T-helper 1 cell treated with Interleukin-12 subunit alpha and Interleukin-12 subunit beta and Interleukin-4 antibody, amounts not matched to agents 30 μg/mL and 1 μg/mL, for 36 hours (primary cell): ENCODE measurements around the gene SYNPR.
"Not testable (repeated sequence)": the region's sequence is repeated elsewhere in the genome, so short reads cannot be mapped to it uniquely, and the experiment has no call there.

Experiments used
- H3K27ac Mint-ChIP-seq: one replicate; pipeline ENCODE4 v1.8.0; 2021; ENCODE audit warnings: mild to moderate bottlenecking, mixed read lengths
- H3K27me3 Mint-ChIP-seq: one replicate; pipeline ENCODE4 v1.8.0; 2021; ENCODE audit warnings: low read depth, mixed read lengths
- H3K36me3 Mint-ChIP-seq: one replicate; pipeline ENCODE4 v1.8.0; 2021; ENCODE audit warnings: low read depth, mixed read lengths
- H3K4me1 Mint-ChIP-seq: one replicate; pipeline ENCODE4 v1.8.0; 2021; ENCODE audit warnings: low read depth, mixed read lengths
- H3K4me3 Mint-ChIP-seq: one replicate; pipeline ENCODE4 v1.8.0; 2021; ENCODE audit warnings: mild to moderate bottlenecking, moderate library complexity, mixed read lengths
- H3K9me3 Mint-ChIP-seq: one replicate; pipeline ENCODE4 v1.8.0; 2021; ENCODE audit warnings: mixed read lengths

SYNPR gene

GRCh38 chr3:63644928-63645781, 367.0 kb downstream of the SYNPR start:
- H3K9me3 Mint-ChIP-seq, H3K4me1 Mint-ChIP-seq: not testable (repeated sequence)

DNA sequence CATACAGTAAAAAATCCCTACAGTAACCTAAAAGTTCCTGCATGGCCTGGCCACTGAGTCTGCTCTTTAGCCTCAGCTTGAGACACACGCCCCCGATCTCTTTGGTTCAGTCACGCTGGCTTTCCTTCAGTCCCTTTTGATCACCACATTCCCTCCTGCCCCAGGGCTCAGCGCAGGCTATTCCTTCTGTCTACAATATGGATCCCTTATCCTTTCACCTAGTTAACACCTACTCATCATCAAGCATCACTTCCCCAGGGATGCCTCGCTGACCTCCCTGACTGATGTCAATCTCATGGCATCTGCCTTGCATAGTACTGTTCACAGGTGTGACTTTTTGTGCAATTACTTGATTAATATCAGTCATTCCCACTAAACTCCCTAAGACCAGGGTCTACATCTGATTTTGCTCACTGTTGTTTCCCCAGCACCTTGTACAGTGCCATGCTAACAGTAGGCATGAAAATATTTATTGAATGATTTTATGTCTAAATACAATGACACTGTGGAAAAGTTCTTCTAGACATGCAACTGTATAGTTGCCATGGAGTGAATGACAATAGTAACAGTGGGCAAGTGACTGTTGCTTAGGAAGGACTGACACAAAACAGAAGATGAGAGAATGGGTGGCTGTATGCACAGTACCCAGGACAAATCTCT, 374.1 kb downstream of the SYNPR start, which contains the start of gene SNTN:
SNTN (plus strand) TSS at position 610 of the 660 bp plus-strand sequence; CDS start at position 623, 13 bp downstream.
- Mint-ChIP-seq H3K27ac (no peak within 1 kb of the TSS), H3K36me3 (no peaks in the 10 kb centered on the region), H3K9me3 (peaks cover 5% of the 10 kb centered on the region), H3K4me1 (no peaks in the 10 kb centered on the region), H3K27me3 (no peaks in the 10 kb centered on the region), H3K4me3 (no peak within 1 kb of the TSS)

More at GRCh38 chr3:63644928-63645781, 367.0 kb downstream of the SYNPR start:
- not testable (repeated sequence) for H3K27me3 Mint-ChIP-seq, H3K36me3 Mint-ChIP-seq, H3K27ac Mint-ChIP-seq, H3K4me3 Mint-ChIP-seq

DNA sequence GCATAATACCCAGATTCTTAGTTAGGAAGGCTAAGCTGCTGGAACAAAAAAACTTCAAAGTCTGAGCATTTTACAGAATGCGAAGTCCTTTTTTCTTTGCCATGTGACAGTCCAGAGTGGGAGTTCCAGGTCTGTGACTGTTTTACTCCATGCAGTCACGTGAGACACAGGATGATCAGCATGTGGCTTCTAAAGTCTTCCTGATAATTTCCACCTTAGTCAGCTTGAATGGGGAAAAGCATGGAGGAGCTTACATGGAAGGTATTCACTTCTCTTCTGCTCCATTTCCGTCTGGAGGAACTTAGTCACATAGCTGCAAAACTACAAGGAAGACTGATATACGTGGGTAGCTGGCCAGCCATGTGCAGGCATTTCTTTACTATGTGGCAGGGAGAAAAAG, 376.1 kb downstream of the SYNPR start:
- Mint-ChIP-seq H3K4me1 (no peaks in the 10 kb centered on the region), H3K27ac (no peak overlapping the region), H3K27me3 (no peaks in the 10 kb centered on the region), H3K36me3 (no peaks in the 10 kb centered on the region), H3K9me3 (no peaks in the 10 kb centered on the region), H3K4me3 (no peak overlapping the region)

- no peaks in the 10 kb centered on the region for H3K9me3 Mint-ChIP-seq
- no peak overlapping the region for H3K4me3 Mint-ChIP-seq
- no peaks in the 10 kb centered on the region for H3K27me3 Mint-ChIP-seq
- no peaks in the 10 kb centered on the region for H3K36me3 Mint-ChIP-seq
- no peak overlapping the region for H3K27ac Mint-ChIP-seq
- H3K4me1 Mint-ChIP-seq: no peaks in the 10 kb centered on the region
These were observed 376.8 kb downstream of the SYNPR start for GRCh38 chr3:63654931-63655330.

- Mint-ChIP-seq H3K4me3 (no peak overlapping the region), H3K36me3 (no peaks in the 10 kb centered on the region), H3K27ac (no peak overlapping the region), H3K9me3 (no peaks in the 10 kb centered on the region), H3K27me3 (no peaks in the 10 kb centered on the region), H3K4me1 (no peaks in the 10 kb centered on the region)
These were observed 377.4 kb downstream of the SYNPR start for GRCh38 chr3:63655519-63655918.

- H3K9me3 Mint-ChIP-seq: no peaks in the 10 kb centered on the region
- H3K4me3 Mint-ChIP-seq: no peak overlapping the region
- H3K27ac Mint-ChIP-seq: no peak overlapping the region
- no peaks in the 10 kb centered on the region for H3K36me3 Mint-ChIP-seq
- H3K27me3 Mint-ChIP-seq: no peaks in the 10 kb centered on the region
- H3K4me1 Mint-ChIP-seq: no peaks in the 10 kb centered on the region
These were observed 378.7 kb downstream of the SYNPR start for GRCh38 chr3:63656786-63657185.

- Mint-ChIP-seq H3K27me3 (no peaks in the 10 kb centered on the region), H3K4me1 (no peaks in the 10 kb centered on the region), H3K4me3 (no peak overlapping the region), H3K9me3 (no peaks in the 10 kb centered on the region), H3K36me3 (no peaks in the 10 kb centered on the region), H3K27ac (no peak overlapping the region)
These were observed 383.1 kb downstream of the SYNPR start for GRCh38 chr3:63661242-63661641.

DNA sequence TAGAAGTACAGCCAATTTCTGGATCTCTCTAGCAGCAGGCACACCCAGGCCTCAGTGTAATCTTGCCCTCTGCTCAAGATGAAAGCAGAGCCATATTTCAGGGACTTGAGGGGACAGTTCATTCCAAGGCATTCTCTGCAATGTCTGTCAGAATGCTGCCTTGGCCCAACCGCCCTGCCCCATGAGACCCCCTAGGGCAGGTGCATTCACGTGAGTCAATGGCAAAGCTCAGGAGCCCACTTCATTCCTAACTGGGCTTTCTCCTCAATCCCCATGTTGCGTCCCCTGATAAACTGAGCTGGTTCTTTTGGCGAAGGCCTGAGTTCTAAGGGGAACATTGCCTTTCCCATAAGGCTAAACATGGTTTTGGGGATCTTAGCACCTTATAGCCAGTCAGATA, 383.9 kb downstream of the SYNPR start:
- Mint-ChIP-seq H3K27ac (no peak overlapping the region), H3K27me3 (no peaks in the 10 kb centered on the region), H3K9me3 (no peaks in the 10 kb centered on the region), H3K4me1 (no peaks in the 10 kb centered on the region), H3K4me3 (no peak overlapping the region), H3K36me3 (no peaks in the 10 kb centered on the region)

- Mint-ChIP-seq H3K27ac (no peak overlapping the region), H3K4me1 (no peaks in the 10 kb centered on the region), H3K9me3 (no peaks in the 10 kb centered on the region), H3K36me3 (no peaks in the 10 kb centered on the region), H3K27me3 (no peaks in the 10 kb centered on the region), H3K4me3 (no peak overlapping the region)
These were observed 384.4 kb downstream of the SYNPR start for GRCh38 chr3:63662500-63662899.
